ENCODE results near the gene ILRUN.
"Not testable (repeated sequence)": the region's sequence is repeated elsewhere in the genome, so short reads cannot be mapped to it uniquely, and the experiment has no call there.

Gene ILRUN

DNA sequence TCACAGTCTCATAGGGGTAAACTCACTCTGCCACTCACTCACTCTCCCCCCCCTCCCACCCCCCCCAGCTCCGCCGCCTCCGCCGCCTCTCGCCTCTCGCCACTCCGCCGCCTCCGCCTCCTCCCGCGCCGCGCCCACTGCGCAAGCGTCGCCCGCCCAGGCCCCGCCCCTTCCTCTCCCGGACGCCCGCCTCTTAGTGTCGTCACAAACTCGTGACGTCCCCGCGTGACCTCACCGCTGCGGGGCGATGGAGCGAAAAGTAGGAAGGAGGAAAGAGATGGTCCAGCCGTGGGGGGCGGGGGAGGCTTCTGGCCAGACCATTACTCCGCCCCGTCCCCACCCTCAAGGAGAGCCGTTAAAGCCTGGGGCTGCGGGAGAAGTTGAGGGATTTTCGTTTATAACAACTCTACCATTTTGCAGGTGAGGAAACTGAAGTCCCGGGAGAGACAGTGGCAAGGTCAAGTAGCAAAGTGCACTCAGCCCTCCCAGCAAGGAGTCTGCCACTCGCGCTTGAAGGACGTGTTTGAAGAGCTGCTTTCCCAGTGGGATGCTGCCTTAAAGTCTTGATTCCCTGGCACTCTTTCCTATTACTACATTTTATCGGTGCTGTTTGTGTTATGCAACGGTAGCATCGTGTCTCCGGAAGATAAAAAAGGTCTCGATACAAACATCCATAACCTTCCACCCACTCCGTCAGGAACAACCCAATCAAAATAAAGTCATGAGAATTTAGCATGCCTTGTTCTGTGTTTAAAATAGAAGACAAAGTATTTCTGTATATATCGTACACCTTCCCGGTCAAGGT, at the start of gene ILRUN:
Gene ILRUN (minus strand): TSS at position 29 of the 805 bp plus-strand sequence. CDS start 164 bp downstream, outside the sequence.
- peak; percentile 97 for DNase-seq

DNA sequence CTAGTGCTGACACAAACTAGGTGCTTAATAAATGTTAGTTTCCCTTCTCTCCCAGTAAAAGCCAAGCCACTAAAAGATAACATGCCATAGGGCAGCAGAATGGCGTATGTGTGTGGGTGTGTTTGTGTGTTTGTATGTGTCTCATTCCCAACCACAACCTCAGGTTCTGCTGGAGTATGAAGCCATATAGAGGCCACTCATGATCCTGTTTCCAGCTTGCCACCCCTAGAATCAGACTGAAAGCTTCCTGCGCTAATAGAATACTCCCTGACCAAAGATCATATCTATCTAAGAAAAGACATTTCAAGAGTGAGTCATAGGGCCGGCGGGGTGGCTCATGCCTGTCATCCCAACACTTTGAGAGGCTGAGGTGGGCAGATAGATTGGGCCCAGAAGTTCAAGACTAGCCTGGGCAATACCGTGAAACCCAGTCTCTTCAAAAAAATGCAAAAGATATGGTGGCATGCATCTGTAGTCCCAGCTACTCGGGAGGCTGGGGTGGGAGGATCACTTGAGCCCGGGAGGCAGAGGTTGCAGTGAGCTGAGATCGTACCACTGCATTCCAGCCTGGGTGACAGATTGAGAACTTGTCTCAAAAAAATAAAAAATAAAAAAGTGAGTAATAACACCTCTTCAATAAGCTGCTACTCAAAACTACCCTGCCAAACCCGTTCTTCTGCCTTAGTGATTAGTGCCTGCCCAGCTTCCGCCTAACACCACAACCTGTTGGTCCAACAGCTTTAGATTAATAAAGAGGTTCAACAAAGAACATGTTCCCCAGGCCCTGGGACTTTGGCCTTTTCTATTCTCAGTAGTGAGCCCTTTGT, 48.9 kb upstream of the ILRUN start:
- DNase-seq: no peak

DNA sequence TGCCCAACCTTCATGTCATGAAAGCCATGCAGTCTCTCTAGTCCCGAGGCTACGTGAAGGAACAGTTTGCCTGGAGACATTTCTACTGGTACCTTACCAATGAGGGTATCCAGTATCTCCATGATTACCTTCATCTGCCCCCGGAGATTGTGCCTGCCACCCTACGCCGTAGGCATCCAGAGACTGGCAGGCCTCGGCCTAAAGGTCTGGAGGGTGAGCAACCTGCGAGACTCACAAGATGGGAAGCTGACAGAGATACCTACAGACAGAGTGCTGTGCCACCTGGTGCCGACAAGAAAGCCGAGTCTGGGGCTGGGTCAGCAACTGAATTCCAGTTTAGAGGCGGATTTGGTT, 47.7 kb upstream of the ILRUN start:
- DNase-seq: not testable (repeated sequence)

DNA sequence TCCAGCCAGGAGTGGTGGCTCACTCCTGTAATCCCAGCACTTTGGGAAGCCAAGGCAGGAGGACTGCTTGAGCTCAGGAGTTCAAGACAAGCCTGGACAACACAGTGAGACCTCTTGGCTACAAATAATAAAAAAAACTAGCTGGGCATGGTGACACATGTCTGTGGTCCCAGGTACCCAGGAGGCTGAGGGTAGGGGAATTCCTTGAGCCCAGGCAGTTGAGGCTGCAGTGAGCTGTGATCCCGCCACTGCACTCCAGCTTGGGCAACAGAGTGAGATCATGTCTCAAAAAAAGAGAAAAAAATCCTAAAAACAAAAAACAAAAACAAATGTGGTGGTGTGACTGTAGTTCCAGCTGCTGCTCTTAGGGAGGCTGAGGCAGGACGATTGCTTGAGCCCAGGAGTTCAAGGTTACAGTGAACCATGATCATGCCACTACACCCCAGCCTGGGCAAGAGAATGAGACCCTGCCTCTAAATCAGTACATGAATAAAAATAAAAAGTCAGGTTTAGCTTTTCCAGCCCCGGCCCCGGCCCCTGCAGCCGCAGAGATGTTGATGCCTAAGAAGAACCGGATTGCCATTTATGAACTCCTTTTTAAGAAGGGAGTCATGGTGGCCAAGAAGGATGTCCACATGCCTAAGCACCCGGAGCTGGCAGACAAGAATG, 47.2 kb upstream of the ILRUN start:
- DNase-seq: no peak

DNA sequence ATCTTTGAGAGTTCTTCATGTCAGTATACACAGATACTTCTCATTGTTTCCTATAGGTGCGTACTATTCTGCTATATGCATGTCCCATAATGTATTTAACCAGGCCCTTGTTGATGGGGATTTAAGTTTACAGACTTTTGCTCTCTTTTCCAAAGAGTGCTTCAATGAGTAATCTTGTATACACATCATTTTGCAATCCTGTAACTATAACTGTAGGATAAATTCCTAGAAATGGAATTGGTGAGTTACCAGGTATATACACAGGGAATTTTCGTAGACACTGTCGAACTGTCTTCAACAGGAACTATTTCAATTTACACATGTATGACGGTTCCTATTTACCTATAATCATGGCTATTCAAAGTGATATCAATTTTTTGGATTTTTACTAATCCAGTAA, 45.5 kb upstream of the ILRUN start:
- DNase-seq: no peak

DNA sequence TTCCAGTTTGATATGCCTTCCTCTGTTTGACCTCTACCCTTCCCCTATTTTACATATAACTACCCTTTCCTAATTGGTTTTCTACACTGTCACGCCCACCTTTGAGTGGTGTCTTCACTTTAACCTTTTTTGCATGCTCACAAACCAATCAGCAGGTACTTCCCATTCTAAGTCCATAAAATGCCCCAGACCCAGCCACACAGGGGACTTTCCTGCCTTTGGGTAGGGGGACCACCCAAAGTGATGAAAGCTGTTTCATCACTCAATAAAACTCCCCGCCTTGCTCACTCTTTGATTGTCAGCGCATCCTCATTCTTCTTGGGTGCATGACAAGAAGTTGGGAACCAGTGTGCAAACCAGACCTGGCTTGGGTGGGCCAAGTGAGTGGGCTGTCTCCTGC, 40.3 kb upstream of the ILRUN start:
- no peak for DNase-seq

DNA sequence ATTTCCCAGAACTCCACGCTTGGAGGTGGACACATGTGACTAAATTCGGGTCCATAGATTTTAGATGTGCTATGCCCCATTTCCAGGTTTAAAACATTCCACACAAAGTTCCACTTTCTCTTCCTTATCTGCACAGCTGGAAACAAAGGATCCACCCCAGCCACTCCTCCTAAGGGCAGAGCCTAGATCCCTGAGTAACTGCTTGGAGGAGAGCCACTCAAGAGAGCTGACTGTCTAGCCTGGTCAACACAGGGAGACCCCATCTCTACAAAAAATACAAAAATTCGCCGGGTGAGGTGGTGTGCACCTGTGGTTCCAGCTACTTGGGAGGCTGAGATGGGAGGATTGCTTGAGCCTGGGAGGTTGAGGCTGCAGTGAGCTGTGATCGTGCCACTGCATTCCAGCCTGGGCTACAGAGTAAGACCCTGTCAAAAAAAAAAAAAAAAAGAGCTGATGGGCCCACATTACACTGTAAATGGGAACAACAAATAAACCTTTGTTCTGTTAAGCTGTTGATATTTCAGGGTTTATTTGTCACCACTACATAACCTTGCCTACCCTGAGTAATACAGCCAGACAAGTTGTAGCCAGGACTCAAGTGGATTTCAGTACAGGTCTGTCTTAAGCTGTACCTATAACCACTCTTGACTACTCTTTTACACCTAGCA, 35.0 kb upstream of the ILRUN start:
- no peak for DNase-seq

DNA sequence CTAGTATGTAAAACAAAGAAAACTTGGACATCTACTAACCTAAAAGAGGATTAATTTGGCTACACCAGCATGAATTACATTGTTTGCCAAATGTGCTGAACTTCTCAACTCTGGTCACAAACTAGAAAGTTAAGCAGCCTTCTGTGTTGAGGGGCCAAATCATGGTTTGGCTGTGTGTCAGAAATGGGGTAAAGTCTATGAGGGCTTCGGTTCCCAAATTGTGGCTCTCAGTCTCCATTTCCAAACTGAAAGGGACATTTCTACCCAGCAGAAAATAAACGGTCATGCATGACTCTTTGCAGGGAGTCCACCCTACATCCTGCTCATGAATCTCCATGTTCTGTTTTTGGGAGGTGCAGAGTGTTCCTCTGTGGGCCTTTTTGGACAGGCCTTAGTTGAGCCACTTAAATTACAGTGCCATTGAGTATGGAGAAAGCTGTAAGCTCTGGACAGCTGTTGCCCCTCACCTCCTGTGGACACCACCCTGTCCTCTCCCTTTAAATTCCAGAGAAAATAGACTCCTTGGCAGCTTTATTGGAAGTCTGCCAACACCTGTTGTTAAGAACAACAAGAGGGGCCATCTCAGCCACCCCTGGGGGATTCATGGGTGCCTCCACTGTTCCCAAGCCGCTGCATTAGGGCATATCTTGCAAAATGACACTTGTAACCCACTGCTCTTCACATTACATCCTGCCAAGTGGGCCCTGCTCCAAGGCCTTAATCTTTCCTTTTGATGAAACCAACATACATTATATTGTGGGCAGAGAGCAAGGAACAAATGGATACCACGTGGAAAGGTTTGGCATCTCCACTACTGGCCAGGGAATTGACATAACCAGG, 33.3 kb upstream of the ILRUN start:
- no peak for DNase-seq

DNA sequence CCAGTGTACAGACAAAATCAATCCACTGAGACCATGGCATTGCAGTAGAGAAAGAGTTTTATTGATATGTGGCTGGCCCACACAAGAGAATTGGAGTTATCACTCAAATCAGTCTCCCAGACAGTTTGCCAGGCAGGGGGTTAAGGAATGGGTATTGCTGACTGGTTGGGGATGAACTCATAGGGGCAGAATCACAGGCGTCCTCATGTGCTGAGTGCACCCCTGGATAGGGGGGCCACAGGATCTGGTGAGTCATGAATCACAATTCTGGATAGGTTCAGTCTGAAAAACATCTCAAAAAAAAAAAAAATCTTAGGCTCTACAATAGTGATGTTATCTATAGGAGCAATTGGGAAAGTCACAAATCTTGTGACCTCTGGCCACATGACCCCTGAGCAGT, 29.5 kb upstream of the ILRUN start:
- no peak for DNase-seq

DNA sequence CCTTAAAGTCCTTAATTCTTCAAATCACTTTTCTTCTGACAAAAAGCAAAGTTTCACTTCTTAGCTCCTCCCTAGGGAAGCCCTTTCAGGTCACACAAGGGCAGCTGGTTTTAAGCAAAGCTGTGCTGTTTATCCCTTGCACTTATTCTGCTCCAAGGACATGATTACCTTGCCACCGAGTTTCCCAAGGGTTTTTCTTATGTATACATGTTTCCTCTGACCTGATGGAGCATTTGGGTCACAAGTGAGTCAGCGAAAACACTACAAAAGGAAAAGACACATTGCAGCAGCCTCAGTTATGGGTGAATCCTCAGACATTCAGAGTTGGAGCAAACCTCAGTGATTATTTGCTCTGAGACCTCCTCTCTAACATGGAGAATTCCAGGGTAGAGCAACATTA, 26.6 kb upstream of the ILRUN start:
- DNase-seq: no peak

DNA sequence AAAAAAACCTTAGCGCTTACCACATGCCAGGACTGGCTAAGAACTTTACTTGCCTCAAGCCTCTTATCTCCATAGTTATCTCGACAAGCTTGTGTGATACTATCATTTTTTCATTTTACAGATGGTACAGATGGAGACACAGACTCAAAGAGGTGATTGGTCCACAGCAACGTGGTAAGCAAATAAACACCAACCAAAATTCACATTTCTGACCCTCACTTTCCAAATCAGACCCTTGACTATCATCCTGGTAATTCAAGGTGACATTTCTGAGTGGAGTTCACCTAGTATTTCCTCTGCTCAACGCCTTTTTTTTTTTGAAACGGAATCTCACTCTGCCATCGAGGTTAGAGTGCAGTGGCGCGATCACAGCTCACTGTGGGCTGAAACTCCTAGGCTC, 25.9 kb upstream of the ILRUN start:
- DNase-seq: no peak

DNA sequence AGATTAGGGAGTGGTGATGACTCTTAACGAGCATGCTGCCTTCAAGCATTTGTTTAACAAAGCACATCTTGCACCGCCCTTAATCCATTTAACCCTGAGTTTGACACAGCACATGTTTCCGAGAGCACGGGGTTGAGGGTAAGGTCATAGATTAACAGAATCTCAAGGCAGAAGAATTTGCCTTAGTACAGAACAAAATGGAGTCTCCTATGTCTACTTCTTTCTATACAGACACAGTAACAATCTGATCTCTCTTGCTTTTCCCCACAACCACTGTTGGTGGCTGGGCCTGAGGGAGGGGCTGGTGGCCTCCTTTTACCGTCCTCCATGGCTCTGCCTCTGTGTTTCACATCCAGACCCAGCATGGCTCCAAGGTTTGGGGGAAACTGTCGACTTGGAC, 23.6 kb upstream of the ILRUN start:
- DNase-seq: not testable (repeated sequence)

DNA sequence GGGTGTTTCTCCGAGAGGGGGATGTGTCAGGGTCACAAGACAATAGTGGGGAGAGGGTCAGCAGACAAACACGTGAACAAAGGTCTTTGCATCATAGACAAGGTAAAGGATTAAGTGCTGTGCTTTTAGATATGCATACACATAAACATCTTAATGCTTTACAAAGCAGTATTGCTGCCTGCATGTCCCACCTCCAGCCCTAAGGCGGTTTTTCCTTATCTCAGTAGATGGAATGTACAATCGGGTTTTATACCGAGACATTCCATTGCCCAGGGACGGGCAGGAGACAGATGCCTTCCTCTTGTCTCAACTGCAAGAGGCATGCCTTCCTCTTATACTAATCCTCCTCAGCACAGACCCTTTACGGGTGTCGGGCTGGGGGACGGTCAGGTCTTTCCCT, 23.1 kb upstream of the ILRUN start:
- DNase-seq: not testable (repeated sequence)

DNA sequence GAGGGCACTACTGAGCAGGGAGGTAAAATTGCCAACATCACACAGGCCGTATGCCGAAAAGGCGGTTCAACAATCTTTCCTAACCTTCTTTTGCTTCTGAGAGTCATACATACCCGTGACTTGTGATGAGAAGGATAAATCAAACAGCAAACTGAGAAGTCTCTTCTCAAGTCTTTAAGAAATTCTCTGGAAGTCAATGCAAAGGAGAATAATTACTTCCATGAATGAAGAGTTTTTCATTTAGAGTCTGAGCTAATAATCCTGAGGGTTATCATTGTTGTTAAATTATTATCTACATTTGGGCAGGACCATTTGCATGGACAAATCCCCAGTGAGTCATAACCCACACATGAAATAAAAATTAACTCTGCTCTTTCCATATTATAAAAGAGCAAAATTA, 22.4 kb upstream of the ILRUN start:
- no peak for DNase-seq

DNA sequence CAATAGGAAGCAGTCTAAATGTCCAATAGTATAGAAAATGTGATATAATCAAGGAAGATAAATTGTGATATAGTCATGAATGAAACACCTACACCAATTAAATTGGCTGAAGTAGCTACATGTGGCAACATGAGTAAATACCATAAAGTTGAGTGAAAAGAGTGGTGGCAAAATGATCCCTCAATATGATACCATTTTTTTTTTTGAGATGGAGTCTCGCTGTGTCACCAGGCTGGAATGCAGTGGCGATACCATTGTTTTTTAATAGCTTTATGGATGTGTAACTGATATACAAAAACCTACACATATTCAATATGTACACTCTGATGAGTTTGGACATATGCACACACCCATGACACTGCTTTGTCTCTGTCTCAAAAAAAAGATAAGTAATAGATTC, 20.9 kb upstream of the ILRUN start:
- no peak for DNase-seq

DNA sequence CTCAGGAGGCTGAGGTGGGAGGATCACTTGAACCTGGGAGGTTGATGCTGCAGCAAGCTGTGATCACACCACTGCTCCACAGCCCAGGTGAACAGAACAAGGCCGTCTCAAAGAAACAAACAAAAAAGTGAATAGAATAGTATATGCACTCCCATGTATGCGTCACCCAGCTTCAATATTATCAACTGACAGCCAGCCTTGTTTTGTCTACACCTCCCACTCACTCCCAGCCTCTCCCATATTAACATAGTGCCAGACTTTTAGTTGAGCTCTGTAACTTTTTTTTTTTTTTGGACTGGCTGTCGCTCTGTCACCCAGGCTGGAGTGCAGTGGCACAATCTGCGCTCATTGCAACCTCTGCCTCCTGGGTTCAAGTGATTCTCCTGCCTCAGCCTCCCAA, 18.1 kb upstream of the ILRUN start:
- no peak for DNase-seq

DNA sequence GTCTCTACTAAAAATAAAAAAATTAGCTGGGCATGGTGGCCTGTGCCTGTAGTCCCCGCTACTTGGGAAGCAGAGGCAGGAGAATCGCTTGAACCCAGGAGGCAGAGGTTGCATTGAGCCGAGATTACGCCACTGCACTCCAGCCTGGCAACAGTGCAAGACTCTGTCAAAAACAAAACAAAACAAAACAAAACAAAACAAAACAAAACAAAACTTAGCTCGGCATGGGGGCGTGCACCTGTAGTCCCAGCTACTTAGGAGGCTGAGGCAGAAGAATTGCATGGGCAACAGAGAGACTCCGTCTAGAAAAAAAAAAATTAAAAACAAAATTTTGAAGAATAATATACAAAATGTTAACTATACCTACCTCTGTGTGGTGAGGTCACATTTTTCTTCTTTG, 16.3 kb upstream of the ILRUN start:
- DNase-seq: not testable (repeated sequence)

DNA sequence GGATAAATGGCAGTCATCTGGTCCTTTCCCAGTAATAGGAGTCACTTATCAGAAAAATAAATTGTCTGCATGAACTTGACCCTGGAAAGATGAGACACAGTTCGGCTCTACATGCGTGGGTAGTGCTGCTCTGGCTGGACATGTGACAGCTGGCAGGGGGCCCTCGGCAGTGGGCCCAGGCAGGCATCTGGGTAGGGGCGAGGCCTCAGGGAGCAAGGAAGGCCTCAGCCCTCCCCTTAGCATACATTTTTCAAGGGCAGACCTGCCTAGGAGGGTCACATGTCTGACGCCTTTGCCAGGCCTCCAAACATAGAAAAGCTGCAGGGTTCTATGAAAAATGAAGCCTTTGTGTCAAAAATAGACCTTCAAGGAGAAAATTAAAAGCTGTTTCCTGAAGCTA, 12.8 kb upstream of the ILRUN start:
- DNase-seq: no peak

DNA sequence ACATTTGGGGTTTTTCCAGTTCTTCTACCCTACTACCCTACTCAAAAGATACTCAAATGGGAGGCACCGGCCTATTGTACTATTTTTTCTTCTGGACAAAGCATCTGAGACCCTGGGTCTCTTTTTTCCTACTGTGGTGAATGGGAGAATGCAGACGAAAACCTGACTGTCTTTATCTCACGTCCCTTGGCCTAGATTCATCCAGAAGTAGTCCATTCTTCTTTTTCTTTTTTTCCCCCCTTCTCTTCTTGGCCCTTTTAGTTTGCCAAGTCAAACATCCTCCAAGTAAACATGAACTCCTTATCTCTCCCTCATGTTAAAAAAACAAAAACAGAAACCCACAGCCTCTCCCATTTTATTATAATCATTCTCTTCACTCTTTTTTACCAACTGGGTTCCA, 8.7 kb upstream of the ILRUN start:
- no peak for DNase-seq

DNA sequence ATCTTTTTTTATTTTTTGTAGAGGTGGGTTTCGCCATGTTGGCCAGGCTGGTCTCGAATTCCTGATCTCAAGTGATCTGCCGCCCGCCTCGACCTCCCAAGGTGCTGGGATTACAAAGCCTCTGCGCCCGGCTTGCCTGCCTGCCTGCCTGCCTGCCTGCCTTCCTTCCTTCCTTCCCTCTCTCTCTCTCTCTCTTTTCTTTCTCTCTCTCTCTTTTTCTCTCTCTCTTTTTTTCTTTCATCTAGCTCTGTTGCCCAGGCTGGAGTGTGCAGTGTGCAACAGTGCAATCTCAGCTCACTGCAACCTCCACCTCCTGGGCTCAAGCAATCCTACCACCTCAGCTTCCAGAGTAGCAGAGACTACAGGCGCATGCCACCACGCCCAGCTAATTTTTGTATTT, 4.6 kb upstream of the ILRUN start:
- no peak for DNase-seq

DNA sequence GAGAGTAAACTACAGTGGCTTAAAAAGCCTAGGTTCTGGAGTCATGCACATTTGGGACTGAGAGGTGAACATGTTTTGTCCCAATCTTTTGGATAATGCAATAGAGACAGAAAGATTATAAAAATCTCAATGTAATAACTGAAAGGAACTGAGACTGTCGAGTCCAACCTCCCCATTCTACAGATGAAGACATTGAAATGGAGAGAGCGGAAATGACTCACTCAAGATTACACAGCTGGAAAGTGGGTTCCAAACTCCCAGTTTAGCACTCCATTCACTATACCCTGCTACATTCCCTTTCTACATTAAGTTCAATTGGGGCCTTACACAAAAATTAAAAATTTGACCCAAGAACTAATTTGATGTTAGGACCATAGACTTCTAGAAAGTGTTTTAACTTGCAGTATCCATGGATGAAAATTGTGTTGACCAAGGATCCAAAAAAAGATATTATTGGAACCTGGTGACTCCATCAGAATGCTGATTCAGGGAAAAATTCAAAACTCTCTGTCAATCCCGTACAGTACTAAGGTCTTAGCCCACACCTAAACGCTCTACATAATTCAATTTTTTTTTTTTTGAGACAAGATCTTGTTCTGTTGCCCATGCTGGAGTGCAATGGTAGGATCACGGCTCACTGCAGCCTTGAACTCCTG, 1.5 kb upstream of the ILRUN start:
- DNase-seq: no peak

DNA sequence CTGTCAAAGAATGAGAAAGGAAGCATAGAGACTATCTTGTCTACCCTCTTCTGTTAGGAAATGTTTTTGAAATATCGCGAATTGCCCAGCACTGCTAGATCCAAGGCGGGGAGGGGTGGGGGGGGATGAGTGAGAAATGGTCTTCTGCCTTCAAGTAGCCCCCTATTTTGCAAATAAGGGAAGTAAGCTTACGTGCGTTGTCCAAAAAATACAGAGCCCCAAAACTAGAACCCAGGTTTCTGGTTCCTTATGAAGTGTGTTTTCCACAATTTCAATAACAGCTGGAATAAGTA, 923 bp upstream of the ILRUN start:
- no peak for DNase-seq

All from CD4-positive, alpha-beta T cell treated with Interleukin-6 for 4 hours (primary cell).